GM23338 (cell line): Measurements from ENCODE around the gene DEUP1.

ENCODE experiments used
- EZH2 ChIP-seq: fragments of 200-600 bp; sonication (generic); IDR thresholded peaks from one replicate; pipeline ENCODE4 v1.8.0; 2017; ENCODE audit warnings: antibody characterized with exemption, mild to moderate bottlenecking, low read depth; ENCODE audit not compliant: unreplicated experiment
- EZH2phosphoT487 ChIP-seq: fragments of 200-600 bp; sonication (generic); IDR thresholded peaks from one replicate; pipeline ENCODE4 v1.8.1; 2018; ENCODE audit warnings: antibody characterized with exemption; ENCODE audit not compliant: unreplicated experiment
- POLR2AphosphoS5 ChIP-seq: IDR thresholded peaks from 2 replicates; pipeline ENCODE4 v1.6.1; 2016; ENCODE audit warnings: antibody characterized with exemption, low read depth
- TF ChIP-seq, protein P1 (sequence below), 2 experiments: fragments of 200-600 bp in 1 of 2; sonication (generic) in 1 of 2; conservative IDR thresholded peaks; 2 replicates each; pipeline versions ENCODE4 v1.5.1 to v1.6.1; 2016 to 2017; ENCODE audit warnings: antibody characterized with exemption in 2 of 2, low read depth in 2 of 2, mild to moderate bottlenecking in 2 of 2, moderate library complexity in 1 of 2

DNA sequence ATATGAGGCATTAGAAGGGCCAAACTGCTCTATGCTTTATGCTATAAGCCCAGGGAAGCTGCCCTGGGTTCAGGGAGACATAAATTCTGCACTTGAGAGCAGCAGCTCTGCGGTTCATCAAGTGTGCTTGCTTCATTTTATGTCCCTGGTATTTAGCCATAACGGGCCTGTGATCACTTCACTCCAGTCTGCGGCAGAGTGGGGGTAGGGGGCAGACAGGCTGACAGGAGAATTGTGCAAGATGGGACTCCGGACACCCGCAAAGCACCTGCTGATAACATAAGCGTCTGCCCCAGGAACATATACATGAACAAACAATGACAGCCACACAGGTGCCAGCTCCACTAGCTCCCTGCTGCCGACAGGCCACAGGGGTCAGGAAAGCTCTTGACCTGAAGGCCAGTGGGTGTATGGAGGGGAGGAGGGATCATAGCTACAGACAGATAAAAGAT is 156.5 kb downstream of the DEUP1 start:
- TF ChIP-seq POLR2AphosphoS5 (no peak), EZH2 (no peak), EZH2phosphoT487 (no peak)
- TF ChIP-seq, protein P1, sequence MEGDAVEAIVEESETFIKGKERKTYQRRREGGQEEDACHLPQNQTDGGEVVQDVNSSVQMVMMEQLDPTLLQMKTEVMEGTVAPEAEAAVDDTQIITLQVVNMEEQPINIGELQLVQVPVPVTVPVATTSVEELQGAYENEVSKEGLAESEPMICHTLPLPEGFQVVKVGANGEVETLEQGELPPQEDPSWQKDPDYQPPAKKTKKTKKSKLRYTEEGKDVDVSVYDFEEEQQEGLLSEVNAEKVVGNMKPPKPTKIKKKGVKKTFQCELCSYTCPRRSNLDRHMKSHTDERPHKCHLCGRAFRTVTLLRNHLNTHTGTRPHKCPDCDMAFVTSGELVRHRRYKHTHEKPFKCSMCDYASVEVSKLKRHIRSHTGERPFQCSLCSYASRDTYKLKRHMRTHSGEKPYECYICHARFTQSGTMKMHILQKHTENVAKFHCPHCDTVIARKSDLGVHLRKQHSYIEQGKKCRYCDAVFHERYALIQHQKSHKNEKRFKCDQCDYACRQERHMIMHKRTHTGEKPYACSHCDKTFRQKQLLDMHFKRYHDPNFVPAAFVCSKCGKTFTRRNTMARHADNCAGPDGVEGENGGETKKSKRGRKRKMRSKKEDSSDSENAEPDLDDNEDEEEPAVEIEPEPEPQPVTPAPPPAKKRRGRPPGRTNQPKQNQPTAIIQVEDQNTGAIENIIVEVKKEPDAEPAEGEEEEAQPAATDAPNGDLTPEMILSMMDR (conservative IDR thresholded peaks at IDR 0.05; ENCODE audit: low read depth in 2 of 2), result no peak
